PC-9 (cell line): ENCODE results near the gene PFKP. TPM values are rescaled to one million over a fixed set of nuclear protein-coding genes. Genes with fewer than 3 reads are reported as not detected.

ENCODE experiments used
- BruUV-seq: library from RNA; stranded (reverse); fragments of 400-500 nt; replicated peaks from 2 replicates; lab custom pipeline; 2021; lab: Mats Ljungman, UMichigan
- CTCF ChIA-PET: fragments of 300-600 bp; sonication (Branson Sonifier 250); formaldehyde crosslinking; loops from one replicate; lab custom pipeline; 2022; ENCODE audit warnings: antibody characterized with exemption; lab: Charles Lee
- POLR2A ChIA-PET: fragments of 300-600 bp; sonication (Branson Sonifier 250); formaldehyde crosslinking; loops from one replicate; lab custom pipeline; 2022; ENCODE audit warnings: antibody characterized with exemption; ENCODE audit not compliant: unreplicated experiment; lab: Charles Lee
- DNase-seq, 2 experiments: peaks; one replicate each; pipeline versions ENCODE4 v3.0.0 to v3.0.0-alpha.2; 2015 to 2022; ENCODE audit warnings: mixed read lengths in 1 of 2
- H2AFZ ChIP-seq: fragments of 200-600 bp; sonication (generic); 2 replicates; pipeline ENCODE4 v1.8.1; 2017; ENCODE audit warnings: antibody characterized with exemption
- H3F3A ChIP-seq: fragments of 200-600 bp; sonication (generic); 2 replicates; pipeline ENCODE4 v1.8.1; 2017; ENCODE audit warnings: antibody characterized with exemption, mild to moderate bottlenecking, low read depth; ENCODE audit not compliant: insufficient read depth
- H3K27ac ChIP-seq: fragments of 200-600 bp; sonication (generic); 2 replicates; pipeline ENCODE4 v1.6.1; 2016; ENCODE audit warnings: mixed run types
- H3K27me3 ChIP-seq: fragments of 200-600 bp; sonication (generic); 2 replicates; pipeline ENCODE4 v1.6.1; 2016; ENCODE audit warnings: low read depth, mixed run types; ENCODE audit not compliant: insufficient read depth
- H3K36me3 ChIP-seq: fragments of 200-600 bp; sonication (generic); 2 replicates; pipeline ENCODE4 v1.6.1; 2016; ENCODE audit warnings: low read depth, mixed run types
- H3K4me1 ChIP-seq: fragments of 200-600 bp; sonication (generic); replicated peaks from 2 replicates; pipeline ENCODE4 v1.6.1; 2016; ENCODE audit warnings: mixed run types; ENCODE audit not compliant: insufficient read depth
- H3K4me2 ChIP-seq: fragments of 200-600 bp; sonication (generic); 2 replicates; pipeline ENCODE4 v1.6.1; 2017; ENCODE audit warnings: mixed run types
- H3K4me3 ChIP-seq: fragments of 200-600 bp; sonication (generic); 2 replicates; pipeline ENCODE4 v1.6.1; 2016; ENCODE audit warnings: mixed run types
- H3K79me2 ChIP-seq: fragments of 200-600 bp; sonication (generic); 2 replicates; pipeline ENCODE4 v1.6.1; 2017; ENCODE audit warnings: low read depth, mixed run types
- H3K9me2 ChIP-seq: fragments of 200-600 bp; sonication (generic); 2 replicates; pipeline ENCODE4 v1.8.1; 2017; ENCODE audit warnings: mild to moderate bottlenecking; ENCODE audit not compliant: insufficient read depth
- H3K9me3 ChIP-seq: fragments of 200-600 bp; sonication (generic); 2 replicates; pipeline ENCODE4 v1.8.1; 2016; ENCODE audit warnings: low read depth; ENCODE audit not compliant: insufficient read depth
- H4K20me1 ChIP-seq: fragments of 200-600 bp; sonication (generic); 2 replicates; pipeline ENCODE4 v1.8.1; 2017; ENCODE audit not compliant: insufficient read depth
- EZH2 ChIP-seq: fragments of 200-600 bp; sonication (generic); IDR thresholded peaks from 2 replicates; pipeline ENCODE4 v1.8.0; 2017; ENCODE audit warnings: antibody characterized with exemption, low read depth
- intact Hi-C: fragments of 100-400 bp; cut with micrococcal nuclease; formaldehyde crosslinking; loops from one replicate; pipeline ENCODE4 v1.10.0; 2022; ENCODE audit not compliant: unreplicated experiment
- total RNA-seq: library from RNA; stranded (reverse); gene quantifications from 2 replicates; pipeline ENCODE4 v1.2.3, GENCODE V29; 2021
- TF ChIP-seq, protein P1 (sequence below): fragments of 200-600 bp; sonication (generic); conservative IDR thresholded peaks from 2 replicates; pipeline ENCODE4 v1.6.1; 2017; ENCODE audit warnings: mixed run types, antibody characterized with exemption, mild to moderate bottlenecking, moderate library complexity

PFKP gene
- total RNA-seq, 1 experiment from 2014 or later: 234 TPM

DNA sequence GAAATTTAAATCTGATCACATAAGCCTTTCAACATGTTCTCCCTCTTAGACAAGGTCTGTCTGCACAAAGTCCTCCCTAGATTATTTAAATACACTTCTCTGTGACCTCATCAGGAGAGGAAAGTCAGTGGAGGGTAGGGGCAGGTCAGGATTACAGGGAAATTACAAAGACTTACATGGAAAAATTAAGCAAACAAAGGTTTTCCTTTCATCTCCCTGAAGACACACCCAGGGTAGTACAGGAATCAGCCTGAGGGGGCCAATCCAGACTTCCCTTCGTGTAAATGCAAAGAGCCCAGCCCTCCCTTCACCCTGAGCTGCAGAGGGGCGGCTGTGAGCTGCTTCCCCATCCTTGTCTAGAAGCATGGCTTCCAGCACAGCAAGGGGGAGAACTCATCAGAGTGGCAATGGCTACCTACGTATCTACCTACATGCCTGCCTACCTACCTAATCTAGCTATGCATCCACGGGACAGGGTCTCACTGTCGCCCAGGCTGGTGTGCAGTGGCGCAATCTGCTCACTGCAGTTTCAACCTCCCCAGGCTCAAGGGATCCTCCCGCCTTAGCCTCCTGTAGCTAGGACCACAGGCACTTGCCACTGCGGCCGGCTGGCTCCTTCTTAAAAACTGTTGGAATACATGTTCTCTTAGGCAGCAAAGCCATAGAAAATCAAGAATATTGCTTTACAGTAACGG, 72.0 kb downstream of the PFKP start:
- no peaks in the 10 kb centered on the region for H3K9me3 ChIP-seq
- H3K79me2 ChIP-seq: no peaks in the 10 kb centered on the region
- no peak overlapping the region for H3K4me2 ChIP-seq
- H3F3A ChIP-seq: peaks cover 10% of the 10 kb centered on the region; the same call in 1 of the 2 replicates
- BruUV-seq: no TSS peak
- H3K36me3 ChIP-seq: 0 out of 2 replicates have a peak, but pooled peaks cover 6% of the 10 kb centered on the region
- no peak overlapping the region for H2AFZ ChIP-seq
- no peaks in the 10 kb centered on the region for H3K27me3 ChIP-seq
- intact Hi-C loops: no loop called here
- H3K9me2 ChIP-seq: no peaks in the 10 kb centered on the region
- ChIA-PET CTCF (no interaction called here), POLR2A (interaction anchor here (0.6 kb wide), 1 partner anchor 25 kb away, joined by 30 read pairs; no protein-coding TSS in a partner anchor)
- H3K4me1 ChIP-seq: no peaks in the 10 kb centered on the region
- H4K20me1 ChIP-seq: no peaks in the 10 kb centered on the region
- H3K27ac ChIP-seq: no peak overlapping the region
- DNase-seq: no peak
- TF ChIP-seq EZH2: no peak
- TF ChIP-seq, protein P1, sequence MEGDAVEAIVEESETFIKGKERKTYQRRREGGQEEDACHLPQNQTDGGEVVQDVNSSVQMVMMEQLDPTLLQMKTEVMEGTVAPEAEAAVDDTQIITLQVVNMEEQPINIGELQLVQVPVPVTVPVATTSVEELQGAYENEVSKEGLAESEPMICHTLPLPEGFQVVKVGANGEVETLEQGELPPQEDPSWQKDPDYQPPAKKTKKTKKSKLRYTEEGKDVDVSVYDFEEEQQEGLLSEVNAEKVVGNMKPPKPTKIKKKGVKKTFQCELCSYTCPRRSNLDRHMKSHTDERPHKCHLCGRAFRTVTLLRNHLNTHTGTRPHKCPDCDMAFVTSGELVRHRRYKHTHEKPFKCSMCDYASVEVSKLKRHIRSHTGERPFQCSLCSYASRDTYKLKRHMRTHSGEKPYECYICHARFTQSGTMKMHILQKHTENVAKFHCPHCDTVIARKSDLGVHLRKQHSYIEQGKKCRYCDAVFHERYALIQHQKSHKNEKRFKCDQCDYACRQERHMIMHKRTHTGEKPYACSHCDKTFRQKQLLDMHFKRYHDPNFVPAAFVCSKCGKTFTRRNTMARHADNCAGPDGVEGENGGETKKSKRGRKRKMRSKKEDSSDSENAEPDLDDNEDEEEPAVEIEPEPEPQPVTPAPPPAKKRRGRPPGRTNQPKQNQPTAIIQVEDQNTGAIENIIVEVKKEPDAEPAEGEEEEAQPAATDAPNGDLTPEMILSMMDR: no peak
- H3K4me3 ChIP-seq: no peak overlapping the region

DNA sequence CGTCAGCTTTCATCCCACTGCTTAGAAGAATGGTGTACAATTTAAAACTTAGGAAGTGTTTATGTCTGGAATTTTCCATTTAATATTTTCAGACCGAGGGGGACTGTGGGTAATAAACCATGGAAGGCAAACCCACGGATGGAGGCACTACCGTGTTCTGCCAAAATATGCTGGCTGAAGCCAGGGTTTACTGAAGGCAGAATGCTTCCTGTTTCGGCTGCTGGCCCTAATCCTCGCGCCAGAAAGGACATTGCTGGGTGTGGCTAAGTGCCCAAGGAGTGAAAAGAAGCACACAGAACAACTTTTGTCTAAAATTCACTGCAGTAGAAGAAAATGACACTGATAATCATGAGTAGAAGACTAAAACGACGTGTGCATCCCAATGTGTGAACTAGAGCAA, 72.9 kb downstream of the PFKP start:
- Histone ChIP-seq H3K27me3 (no peaks in the 10 kb centered on the region), H3K79me2 (no peaks in the 10 kb centered on the region), H4K20me1 (no peaks in the 10 kb centered on the region), H2AFZ (no peak overlapping the region), H3K9me2 (no peaks in the 10 kb centered on the region), H3K4me1 (no peaks in the 10 kb centered on the region), H3K27ac (no peak overlapping the region), H3K36me3 (no peaks in the 10 kb centered on the region), H3K4me2 (no peak overlapping the region), H3K9me3 (no peaks in the 10 kb centered on the region), H3K4me3 (no peak overlapping the region), H3F3A (peaks cover 7% of the 10 kb centered on the region; the same call in 1 of the 2 replicates)
- no peak for DNase-seq
- BruUV-seq: no TSS peak
- ChIA-PET POLR2A (no interaction called here), CTCF (no interaction called here)
- intact Hi-C loops: no loop called here
- no peak for TF ChIP-seq EZH2
- TF ChIP-seq, protein P1: no peak

DNA sequence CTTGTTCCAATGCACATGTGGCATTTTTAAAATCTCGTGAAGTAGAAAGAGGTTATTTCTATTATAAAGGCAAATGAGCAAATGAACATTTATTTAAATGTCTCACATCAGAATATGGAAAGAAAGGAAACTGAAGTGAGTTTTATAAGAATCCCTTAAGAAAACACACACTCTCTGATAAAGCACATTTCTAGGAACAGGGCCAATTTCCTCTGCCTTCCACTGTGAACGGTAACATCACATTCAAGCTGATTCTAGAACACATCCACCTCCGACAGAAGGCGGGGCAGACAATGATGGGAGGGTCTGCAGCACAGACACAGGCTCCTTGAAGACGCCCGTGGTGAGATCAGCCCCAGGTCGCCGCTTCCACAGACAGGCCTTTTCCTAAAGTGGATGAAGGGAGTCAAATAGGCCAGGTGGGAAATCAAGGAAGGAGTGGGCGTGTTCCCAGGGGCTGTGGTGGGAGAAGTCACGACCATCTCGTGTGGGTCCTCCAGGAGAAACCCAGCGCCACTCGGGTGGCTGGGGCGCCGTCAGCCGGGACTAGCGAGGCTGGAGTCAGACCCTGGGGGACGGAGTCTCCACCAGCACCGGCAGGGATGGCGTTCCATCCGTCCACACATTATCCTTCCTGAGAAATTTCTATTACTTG, 74.1 kb downstream of the PFKP start:
- no peaks in the 10 kb centered on the region for H4K20me1 ChIP-seq
- BruUV-seq: no TSS peak
- no peak overlapping the region for H3K27ac ChIP-seq
- intact Hi-C loops: no loop called here
- no peak overlapping the region for H3K4me2 ChIP-seq
- H3K4me1 ChIP-seq: no peaks in the 10 kb centered on the region
- no peaks in the 10 kb centered on the region for H3K36me3 ChIP-seq
- H3K9me2 ChIP-seq: no peaks in the 10 kb centered on the region
- no peak for TF ChIP-seq EZH2
- TF ChIP-seq, protein P1: no peak
- DNase-seq: no peak
- H3K27me3 ChIP-seq: no peaks in the 10 kb centered on the region
- H3F3A ChIP-seq: peaks cover 7% of the 10 kb centered on the region; the same call in 1 of the 2 replicates
- H3K79me2 ChIP-seq: no peaks in the 10 kb centered on the region
- H3K9me3 ChIP-seq: no peaks in the 10 kb centered on the region
- H3K4me3 ChIP-seq: no peak overlapping the region
- no peak overlapping the region for H2AFZ ChIP-seq
- CTCF ChIA-PET: no interaction called here
- POLR2A ChIA-PET: no interaction called here
